Measurements from ENCODE around the gene EHD2. TPM values are rescaled to one million over a fixed set of nuclear protein-coding genes. Genes with fewer than 3 reads are reported as not detected.

EHD2 gene
- total and polyA plus RNA-seq, 2 of the 13 experiments (the other 11 are each of a cell fraction or from before 2014, with no cell fraction given): 0.09 to 0.28 TPM

- TF ChIP-seq, protein P1, sequence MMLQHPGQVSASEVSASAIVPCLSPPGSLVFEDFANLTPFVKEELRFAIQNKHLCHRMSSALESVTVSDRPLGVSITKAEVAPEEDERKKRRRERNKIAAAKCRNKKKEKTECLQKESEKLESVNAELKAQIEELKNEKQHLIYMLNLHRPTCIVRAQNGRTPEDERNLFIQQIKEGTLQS (CRISPR knock-in tag; IDR thresholded peaks at IDR 0.05): no peak
- TF ChIP-seq ZNF138 (CRISPR knock-in tag; IDR thresholded peaks at IDR 0.05; ENCODE audit: low read depth) (peak; percentile 5; the same call in 1 of the 2 replicates), SRY (CRISPR knock-in tag; IDR thresholded peaks at IDR 0.05) (0 out of 2 replicates have a peak, but pooled peaks have one; percentile 2), XBP1 (CRISPR knock-in tag; IDR thresholded peaks at IDR 0.05) (no peak), PATZ1 (CRISPR knock-in tag; IDR thresholded peaks at IDR 0.05) (0 out of 2 replicates have a peak, but pooled peaks have one; percentile 8), IRX3 (CRISPR knock-in tag; IDR thresholded peaks at IDR 0.05; ENCODE audit: borderline replicate concordance, low read depth) (no peak), RFX1 (IDR thresholded peaks at IDR 0.05) (no peak), TCF7 (IDR thresholded peaks at IDR 0.05; ENCODE audit: low read depth) (no peak), ZNF331 (CRISPR knock-in tag; IDR thresholded peaks at IDR 0.05) (0 out of 2 replicates have a peak, but pooled peaks have one; percentile 0), NFIB (CRISPR knock-in tag; IDR thresholded peaks at IDR 0.05; ENCODE audit: borderline replicate concordance) (no peak)
Observed at GRCh38 chr19:47778954-47779351, 65.7 kb downstream of the EHD2 start (continued).

- ChIA-PET CTCF (ENCODE audit: low intra/inter-chr PET ratio, low total read pairs) (no interaction called here), POLR2A (no interaction called here)
- Histone ChIP-seq H3K79me2 (ENCODE audit: insufficient read depth, low read length) (peaks cover 18% of the 10 kb centered on the region), H2AFZ (ENCODE audit: low read length) (no peak overlapping the region), H4K20me1 (ENCODE audit: insufficient read depth, low read length) (no peaks in the 10 kb centered on the region), H3K4me3 (replicated peaks in 1 of 3; ENCODE audit: insufficient read depth in 1 of 3, low read depth in 2 of 3, low read length in 3 of 3) (peak overlapping the region; percentile 88 to 95 (median 93)), H3K9me3 (ENCODE audit: low read length) (no peaks in the 10 kb centered on the region), H3K27me3 (ENCODE audit: control insufficient read depth in 1 of 2, insufficient read depth in 2 of 2, low read length in 2 of 2) (no peaks in the 10 kb centered on the region; a peak in 1 of 5 replicates), H3K9ac (ENCODE audit: insufficient read depth, low read depth, low read length) (peak overlapping the region; percentile 97; the same call in 1 of the 2 replicates), H3K4me1 (ENCODE audit: insufficient read depth, low read length) (peaks cover 36% of the 10 kb centered on the region), H3K27ac (ENCODE audit: extremely low read length, insufficient read depth, low read length) (no peak overlapping the region), H3K36me3 (replicated peaks in 1 of 2; ENCODE audit: control insufficient read depth in 1 of 2, insufficient read depth in 2 of 2, low read length in 2 of 2) (peaks cover 0 to 22% of the 10 kb centered on the region in 2 experiments; a peak in 3 of 5 replicates), H3K4me2 (ENCODE audit: low read depth, low read length) (peak overlapping the region; percentile 94)
- intact Hi-C loops (cut with micrococcal nuclease; ENCODE audit: unreplicated experiment): no loop called here
- TF ChIP-seq ZNF460 (CRISPR knock-in tag; IDR thresholded peaks at IDR 0.05; ENCODE audit: borderline replicate concordance): peak; percentile 42; the same call in 1 of the 2 replicates
- 0 out of 2 replicates have a peak, but pooled peaks have one; percentile 25 for TF ChIP-seq HDAC1 (CRISPR knock-in tag; IDR thresholded peaks at IDR 0.05)
- TF ChIP-seq ZNF160 (CRISPR knock-in tag; IDR thresholded peaks at IDR 0.05): no peak
- TF ChIP-seq MYC (CRISPR knock-in tag; IDR thresholded peaks at IDR 0.05; ENCODE audit: borderline replicate concordance): peak; percentile 41; the same call in 1 of the 2 replicates
- peak; percentile 78 for TF ChIP-seq ZBTB38 (CRISPR knock-in tag; IDR thresholded peaks at IDR 0.05)
- no peak for TF ChIP-seq ZNF121 (CRISPR knock-in tag; IDR thresholded peaks at IDR 0.05)
- peak; percentile 37; the same call in 1 of the 2 replicates for TF ChIP-seq ZNF770 (CRISPR knock-in tag; IDR thresholded peaks at IDR 0.05)
- DNase-seq (ENCODE audit: low spot score) (no peak), ATAC-seq (no peak), FAIRE-seq (no peak)
- in situ Hi-C loops (cut with HindIII; ENCODE audit: extremely low pct_ligation_motif_present, low pct_unique_long_range_greater_than_20kb): no loop called here
- no TSS peak for BruUV-seq (replicated peaks)
- WGBS (ENCODE audit: low lambda C conversion rate): 87% methylated on average over 24 of the region's 24 CpGs
Observed at GRCh38 chr19:47779524-47780214, 66.4 kb downstream of the EHD2 start.

All from HepG2 (cell line).